ENCODE data around the gene DPP9.
"Not testable (repeated sequence)": the region's sequence is repeated elsewhere in the genome, so short reads cannot be mapped to it uniquely, and the experiment has no call there.

Gene DPP9

DNA sequence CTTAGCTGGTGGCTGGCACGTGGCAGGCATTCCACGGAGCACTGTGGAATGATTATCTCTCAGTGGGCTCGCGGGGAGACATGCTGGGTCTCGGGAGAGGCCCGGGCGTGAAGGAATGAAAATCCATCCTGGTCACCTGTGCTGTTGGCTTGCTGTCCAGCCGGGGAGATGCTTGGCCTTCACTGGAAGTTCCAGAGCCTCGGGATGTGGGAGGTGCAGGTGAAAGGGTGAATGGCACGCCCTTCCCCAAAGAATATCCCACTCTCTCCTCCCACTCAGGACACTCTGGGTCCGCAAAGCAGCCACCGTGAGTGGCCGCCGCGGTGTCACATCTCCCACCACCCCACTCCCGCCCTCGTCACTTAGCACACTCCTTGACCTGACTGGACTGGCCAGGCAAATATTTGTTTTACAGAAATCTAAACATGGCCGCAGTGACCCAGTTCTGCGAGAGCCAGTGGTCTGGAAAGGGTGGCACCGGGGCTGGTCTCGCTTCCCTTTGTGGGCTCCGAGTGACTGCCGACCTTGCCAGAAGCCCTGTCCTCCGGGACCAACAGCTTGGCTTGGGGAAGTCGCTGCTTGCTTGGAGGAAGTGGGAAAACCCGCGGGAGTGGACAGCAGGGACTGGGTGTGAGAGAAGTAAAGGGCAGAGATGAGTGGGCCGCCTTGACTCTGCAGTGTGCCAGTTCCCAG is 8.0 kb downstream of the DPP9 start:
- no peak overlapping the region for H3K4me3 ChIP-seq (ENCODE audit: low read depth, low read length)
- TF ChIP-seq, protein P1, sequence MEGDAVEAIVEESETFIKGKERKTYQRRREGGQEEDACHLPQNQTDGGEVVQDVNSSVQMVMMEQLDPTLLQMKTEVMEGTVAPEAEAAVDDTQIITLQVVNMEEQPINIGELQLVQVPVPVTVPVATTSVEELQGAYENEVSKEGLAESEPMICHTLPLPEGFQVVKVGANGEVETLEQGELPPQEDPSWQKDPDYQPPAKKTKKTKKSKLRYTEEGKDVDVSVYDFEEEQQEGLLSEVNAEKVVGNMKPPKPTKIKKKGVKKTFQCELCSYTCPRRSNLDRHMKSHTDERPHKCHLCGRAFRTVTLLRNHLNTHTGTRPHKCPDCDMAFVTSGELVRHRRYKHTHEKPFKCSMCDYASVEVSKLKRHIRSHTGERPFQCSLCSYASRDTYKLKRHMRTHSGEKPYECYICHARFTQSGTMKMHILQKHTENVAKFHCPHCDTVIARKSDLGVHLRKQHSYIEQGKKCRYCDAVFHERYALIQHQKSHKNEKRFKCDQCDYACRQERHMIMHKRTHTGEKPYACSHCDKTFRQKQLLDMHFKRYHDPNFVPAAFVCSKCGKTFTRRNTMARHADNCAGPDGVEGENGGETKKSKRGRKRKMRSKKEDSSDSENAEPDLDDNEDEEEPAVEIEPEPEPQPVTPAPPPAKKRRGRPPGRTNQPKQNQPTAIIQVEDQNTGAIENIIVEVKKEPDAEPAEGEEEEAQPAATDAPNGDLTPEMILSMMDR (IDR thresholded peaks at IDR 0.05; ENCODE audit: insufficient read depth, low read depth, low read length, missing control alignments): no peak

DNA sequence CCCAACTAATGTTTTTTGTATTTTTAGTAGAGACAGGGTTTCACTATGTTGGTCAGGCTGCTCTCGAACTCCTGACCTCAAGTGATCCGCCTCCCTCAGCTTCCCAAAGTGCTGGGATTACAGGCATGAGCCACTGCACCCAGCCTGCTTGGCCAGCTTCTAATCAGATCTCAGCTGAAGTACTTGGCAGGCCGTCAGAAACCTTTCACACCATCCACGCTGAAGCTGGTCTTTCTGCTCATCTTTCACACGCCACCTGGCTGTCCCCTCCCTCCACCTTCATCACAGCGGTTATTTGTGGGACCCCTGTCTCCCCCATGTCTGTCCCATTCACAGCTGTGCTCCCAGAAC is 8.5 kb downstream of the DPP9 start:
- DNase-seq (ENCODE audit: low read depth); H3K4me3 ChIP-seq (ENCODE audit: low read depth, low read length): not testable (repeated sequence)

More for the DNA sequence above, 8.0 kb downstream of the DPP9 start:
- DNase-seq (ENCODE audit: low read depth): no peak

DNA sequence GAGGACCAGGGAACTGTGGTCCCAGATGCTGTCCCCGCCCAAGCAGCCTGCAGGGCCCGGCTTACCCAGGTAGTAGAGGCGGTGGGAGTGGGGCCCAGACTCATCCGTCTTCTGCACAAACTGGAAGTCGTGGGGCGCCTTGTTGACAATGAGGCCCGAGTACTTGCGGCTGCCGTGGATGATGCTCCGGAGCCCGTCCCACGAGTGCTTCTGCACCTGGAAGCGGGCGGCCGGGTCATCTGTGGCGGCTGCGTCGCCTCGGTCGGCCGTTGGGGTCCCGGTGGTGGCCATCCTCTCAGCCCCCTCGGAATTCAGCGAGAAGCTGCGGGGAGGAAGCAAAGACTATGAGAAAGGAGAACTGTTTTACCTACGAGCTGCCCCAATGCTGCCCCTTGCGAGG is 9.6 kb downstream of the DPP9 start:
- no peak for DNase-seq (ENCODE audit: low read depth)

DNA sequence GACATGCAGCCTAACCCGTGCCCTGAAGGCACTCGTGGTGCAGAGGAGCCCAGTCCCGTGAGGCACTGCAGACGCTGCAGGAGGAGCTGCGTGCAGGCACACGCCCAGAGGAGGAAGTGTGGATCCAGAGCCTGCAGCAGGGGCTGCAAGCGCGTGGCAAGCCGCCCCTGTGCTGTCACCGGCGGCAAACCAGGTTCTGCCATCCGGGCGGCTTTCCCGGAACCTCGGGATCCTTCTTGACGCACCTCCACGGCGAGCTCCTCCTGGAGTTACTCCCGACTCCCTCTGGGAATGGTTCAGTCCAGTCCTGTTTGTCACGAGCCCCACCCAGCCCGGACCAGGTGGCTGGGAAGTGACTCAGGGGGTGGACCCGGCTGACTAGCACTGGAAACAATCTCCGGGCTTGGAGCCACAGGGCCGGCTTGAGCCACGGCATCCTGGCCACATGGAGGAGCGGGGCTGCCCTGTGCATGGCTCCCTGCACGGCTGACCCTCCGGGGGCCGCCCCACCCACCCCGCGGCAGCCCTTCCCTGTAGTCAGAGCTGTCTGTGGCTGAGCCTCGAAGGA is 10.2 kb downstream of the DPP9 start:
- DNase-seq (ENCODE audit: low read depth): no peak
- H3K4me3 ChIP-seq (ENCODE audit: low read depth, low read length): no peak overlapping the region
- TF ChIP-seq, protein P1 (IDR thresholded peaks at IDR 0.05; ENCODE audit: insufficient read depth, low read depth, low read length, missing control alignments): no peak

More for the DNA sequence above, 9.6 kb downstream of the DPP9 start:
- no peak overlapping the region for H3K4me3 ChIP-seq (ENCODE audit: low read depth, low read length)
- TF ChIP-seq, protein P1 (IDR thresholded peaks at IDR 0.05; ENCODE audit: insufficient read depth, low read depth, low read length, missing control alignments): no peak

DNA sequence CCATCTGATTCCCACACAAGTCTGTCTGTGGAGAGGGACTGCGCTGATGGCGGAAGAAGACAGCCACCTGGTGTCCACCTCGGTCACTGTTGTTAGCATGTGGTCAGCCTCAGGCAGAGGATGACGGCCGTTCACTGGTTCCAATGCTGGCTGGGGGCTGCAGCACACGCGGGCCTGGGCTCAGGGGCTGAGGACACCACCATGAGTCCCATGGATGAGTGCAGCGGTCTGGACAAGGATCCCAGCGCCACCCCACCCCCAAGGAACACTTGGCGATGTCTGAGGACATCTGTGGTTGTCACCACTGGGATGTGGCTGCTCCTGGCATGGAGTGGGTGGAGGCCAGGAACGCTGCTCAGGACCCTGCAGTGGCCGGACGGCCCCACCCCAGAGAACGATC is 10.9 kb downstream of the DPP9 start:
- TF ChIP-seq, protein P1 (IDR thresholded peaks at IDR 0.05; ENCODE audit: insufficient read depth, low read depth, low read length, missing control alignments): no peak
- no peak for DNase-seq (ENCODE audit: low read depth)
- H3K4me3 ChIP-seq (ENCODE audit: low read depth, low read length): no peak overlapping the region

DNA sequence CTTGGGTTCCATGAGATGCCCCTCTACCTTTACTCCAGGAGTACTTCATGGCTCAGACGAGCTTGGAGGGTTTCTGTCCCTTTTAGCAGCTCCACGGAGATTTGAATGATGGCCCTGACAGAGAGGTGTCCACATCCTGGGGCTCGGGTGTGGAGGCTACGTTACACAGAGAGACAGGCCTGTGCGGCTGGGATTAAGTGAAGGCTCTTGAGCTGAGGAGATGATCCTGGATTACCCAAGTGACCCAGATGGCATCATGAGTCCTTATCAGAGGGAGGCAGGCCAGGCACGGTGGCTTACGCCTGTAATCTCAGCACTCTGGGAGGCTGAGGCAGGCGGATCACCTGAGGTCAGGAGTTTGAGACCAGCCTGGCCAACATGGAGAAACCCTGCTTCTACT is 12.4 kb downstream of the DPP9 start:
- DNase-seq (ENCODE audit: low read depth): no peak
- no peak overlapping the region for H3K4me3 ChIP-seq (ENCODE audit: low read depth, low read length)
- TF ChIP-seq, protein P1 (IDR thresholded peaks at IDR 0.05; ENCODE audit: insufficient read depth, low read depth, low read length, missing control alignments): no peak

DNA sequence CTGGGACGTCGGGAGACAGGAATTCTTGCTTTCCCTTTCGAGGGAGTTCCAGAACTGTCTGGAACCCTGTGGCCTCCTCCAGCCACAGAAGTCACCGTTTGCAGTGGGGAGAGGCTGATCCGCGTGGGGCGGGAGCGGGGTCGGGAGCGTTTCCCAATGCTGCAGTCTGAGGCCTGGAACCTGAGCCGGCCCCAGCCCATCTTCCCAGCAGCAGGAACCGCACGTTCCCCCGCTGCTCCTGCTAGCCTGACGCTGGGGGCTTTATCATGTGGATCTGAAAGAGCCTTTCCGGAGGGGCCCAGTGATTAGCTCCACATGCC is 13.4 kb downstream of the DPP9 start:
- DNase-seq (ENCODE audit: low read depth): no peak
- TF ChIP-seq, protein P1 (IDR thresholded peaks at IDR 0.05; ENCODE audit: insufficient read depth, low read depth, low read length, missing control alignments): no peak

More for the DNA sequence above, 13.4 kb downstream of the DPP9 start:
- no peak overlapping the region for H3K4me3 ChIP-seq (ENCODE audit: low read depth, low read length)

Measured in GM12865 (cell line).